ENCODE results near the gene PLAA. TPM values are rescaled to one million over a fixed set of nuclear protein-coding genes. Genes with fewer than 3 reads are reported as not detected.

The PLAA gene
- total RNA-seq, 4 donors from 2014 or later = 24.3 to 35.2 (median 26.7) TPM

- peak overlapping the region; percentile 85 to 93 (median 90) for H3K27ac ChIP-seq
- H3K27me3 ChIP-seq = no peaks in the 10 kb centered on the region
- WGBS, 2 donors = 64 to 69% methylated on average over 4 of the region's 4 CpGs
- TF ChIP-seq EP300 (IDR thresholded peaks at IDR 0.05) (no peak), POLR2A (IDR thresholded peaks at IDR 0.05) (no peak), CTCF (IDR thresholded peaks at IDR 0.05) (no peak)
- no peaks in the 10 kb centered on the region for H3K36me3 ChIP-seq
- peaks cover 0 to 27% (median 0%) of the 10 kb centered on the region in 4 donors for H3K4me1 ChIP-seq
- H3K4me3 ChIP-seq = peak overlapping the region; percentile 38 to 75 (median 64)
- DNase-seq (ENCODE audit: low spot score in 2 of 2) = no peak
- H3K9me3 ChIP-seq = no peaks in the 10 kb centered on the region
Measured at GRCh38 chr9:26955222-26955903, 8.3 kb upstream of the PLAA start.

- 62 to 75% methylated on average over 3 of the region's 3 CpGs for WGBS, 2 donors
- H3K27me3 ChIP-seq = no peaks in the 10 kb centered on the region
- TF ChIP-seq POLR2A (IDR thresholded peaks at IDR 0.05) (no peak), EP300 (IDR thresholded peaks at IDR 0.05) (no peak), CTCF (IDR thresholded peaks at IDR 0.05) (no peak)
- peak overlapping the region in 3 of 4 donors; percentile 8 to 93 (median 10) for H3K27ac ChIP-seq
- H3K4me3 ChIP-seq = no peak overlapping the region
- H3K9me3 ChIP-seq = no peaks in the 10 kb centered on the region
- H3K36me3 ChIP-seq = no peaks in the 10 kb centered on the region
- no peak for DNase-seq (ENCODE audit: low spot score in 2 of 2)
- peaks cover 0 to 27% (median 0%) of the 10 kb centered on the region in 4 donors for H3K4me1 ChIP-seq
Measured at GRCh38 chr9:26954050-26954508, 7.0 kb upstream of the PLAA start.

GRCh38 chr9:26951794-26952193 lies 4.8 kb upstream of the PLAA start:
- Histone ChIP-seq H3K27me3 (no peaks in the 10 kb centered on the region), H3K9me3 (no peaks in the 10 kb centered on the region), H3K27ac (no peak overlapping the region), H3K4me1 (peaks cover 0 to 18% (median 4%) of the 10 kb centered on the region in 4 donors), H3K36me3 (no peaks in the 10 kb centered on the region), H3K4me3 (no peak overlapping the region)
- WGBS, 2 donors = 71 to 72% methylated on average over 3 of the region's 3 CpGs
- TF ChIP-seq CTCF (IDR thresholded peaks at IDR 0.05) (no peak), EP300 (IDR thresholded peaks at IDR 0.05) (no peak), POLR2A (IDR thresholded peaks at IDR 0.05) (no peak)
- DNase-seq (ENCODE audit: low spot score in 2 of 2) = no peak

- Histone ChIP-seq H3K36me3 (no peaks in the 10 kb centered on the region), H3K27me3 (no peaks in the 10 kb centered on the region), H3K9me3 (no peaks in the 10 kb centered on the region), H3K4me1 (peaks cover 0 to 24% (median 12%) of the 10 kb centered on the region in 4 donors), H3K4me3 (no peak overlapping the region), H3K27ac (no peak overlapping the region)
- WGBS, 2 donors = 72 to 89% methylated on average over 1 of the region's 1 CpG
- no peak for TF ChIP-seq EP300 (IDR thresholded peaks at IDR 0.05)
- TF ChIP-seq CTCF (IDR thresholded peaks at IDR 0.05) = no peak
- TF ChIP-seq POLR2A (IDR thresholded peaks at IDR 0.05) = no peak
- no peak for DNase-seq (ENCODE audit: low spot score in 2 of 2)
Measured at GRCh38 chr9:26950521-26950920, 3.5 kb upstream of the PLAA start.

GRCh38 chr9:26949637-26950069 lies 2.6 kb upstream of the PLAA start:
- Histone ChIP-seq H3K4me1 (peaks cover 0 to 25% (median 16%) of the 10 kb centered on the region in 4 donors), H3K9me3 (no peaks in the 10 kb centered on the region), H3K4me3 (no peak overlapping the region), H3K27me3 (no peaks in the 10 kb centered on the region), H3K27ac (no peak overlapping the region), H3K36me3 (no peaks in the 10 kb centered on the region)
- 73 to 75% methylated on average over 6 of the region's 6 CpGs for WGBS, 2 donors
- no peak for DNase-seq (ENCODE audit: low spot score in 2 of 2)
- no peak for TF ChIP-seq POLR2A (IDR thresholded peaks at IDR 0.05)
- TF ChIP-seq EP300 (IDR thresholded peaks at IDR 0.05) = no peak
- no peak for TF ChIP-seq CTCF (IDR thresholded peaks at IDR 0.05)

All from tibial nerve (tissue), 4 donors.